B cell (primary cell): ENCODE measurements around the gene TOP2B. TPM values are rescaled to one million over a fixed set of nuclear protein-coding genes. Genes with fewer than 3 reads are reported as not detected.

ENCODE experiments used
- ATAC-seq: fragments of 200-7000 bp; cut with Tn5 transposase; one replicate; pipeline ENCODE4 v1.10.0; 2021; ENCODE audit warnings: low read depth, mild to moderate bottlenecking, moderate number of reproducible peaks, moderate library complexity
- CTCF ChIA-PET: fragments of 350-600 bp; sonication (Branson Sonifier 250); formaldehyde crosslinking; loops from one replicate; lab custom pipeline; 2021; ENCODE audit warnings: antibody characterized with exemption, inconsistent platforms; lab: Charles Lee
- POLR2A ChIA-PET: fragments of 350-600 bp; sonication (Branson Sonifier 250); formaldehyde crosslinking; loops from one replicate; lab custom pipeline; 2021; ENCODE audit warnings: antibody characterized with exemption; lab: Charles Lee
- DNase-seq: peaks from one replicate; pipeline ENCODE4 v3.0.0; 2013
- H2AFZ ChIP-seq: 2 replicates; pipeline ENCODE4 v1.6.1; 2012; ENCODE audit warnings: mild to moderate bottlenecking, low read depth, low read length; ENCODE audit not compliant: insufficient read depth, poor library complexity, severe bottlenecking
- H3K27ac ChIP-seq, 2 donors: 1 replicate in 1 of 2; 2 replicates in 1 of 2; pipeline ENCODE4 v1.5.1; 2012 to 2013; ENCODE audit warnings: low read length in 2 of 2, mild to moderate bottlenecking in 2 of 2, moderate library complexity in 1 of 2
- H3K27me3 ChIP-seq, 4 experiments: fragments of 200-600 bp in 1 of 4; sonication (generic) in 1 of 4; replicated peaks in 1 of 4; 1 replicate in 2 of 4; 2 replicates in 2 of 4; pipeline versions ENCODE4 v1.6.1 to v1.7.0; 2013 to 2016; ENCODE audit warnings: low read length in 3 of 4, mild to moderate bottlenecking in 2 of 4, mixed read lengths in 1 of 4, moderate library complexity in 1 of 4; ENCODE audit not compliant: insufficient read depth in 4 of 4, control insufficient read depth in 3 of 4; ENCODE audit errors: control extremely low read depth in 1 of 4
- H3K36me3 ChIP-seq, 2 experiments: replicated peaks in 1 of 2; 1 replicate in 1 of 2; 2 replicates in 1 of 2; pipeline versions ENCODE4 v1.6.1 to v1.7.1; 2013; ENCODE audit warnings: low read length in 1 of 2; ENCODE audit not compliant: insufficient read depth in 2 of 2, control insufficient read depth in 1 of 2; ENCODE audit errors: control extremely low read depth in 1 of 2, extremely low read depth in 1 of 2
- H3K4me1 ChIP-seq, 2 donors: fragments of 200-600 bp in 1 of 2; sonication (generic) in 1 of 2; 1 replicate in 1 of 2; 2 replicates in 1 of 2; pipeline versions ENCODE4 v1.5.1 to v1.6.1; 2013 to 2017; ENCODE audit warnings: low read length in 2 of 2; ENCODE audit not compliant: control insufficient read depth in 2 of 2, insufficient read depth in 2 of 2
- H3K4me2 ChIP-seq: replicated peaks from 2 replicates; pipeline ENCODE3; 2012; ENCODE audit warnings: mild to moderate bottlenecking, low read depth, low read length; ENCODE audit not compliant: poor library complexity, severe bottlenecking
- H3K4me3 ChIP-seq, 5 experiments: fragments of 200-600 bp in 1 of 5; sonication (generic) in 1 of 5; 1 replicate in 3 of 5; 2 replicates in 2 of 5; pipeline versions ENCODE4 v1.5.1 to v1.7.0; 2011 to 2016; ENCODE audit warnings: low read length in 4 of 5, mild to moderate bottlenecking in 4 of 5, low read depth in 2 of 5, control low read depth in 1 of 5, moderate library complexity in 1 of 5; ENCODE audit not compliant: insufficient read depth in 1 of 5; ENCODE audit errors: control extremely low read depth in 1 of 5, extremely low read depth in 1 of 5
- H3K79me2 ChIP-seq: fragments of 200-600 bp; sonication (generic); one replicate; pipeline ENCODE4 v1.6.0; 2016; ENCODE audit warnings: low read length; ENCODE audit not compliant: control insufficient read depth, insufficient read depth
- H3K9ac ChIP-seq: fragments of 200-600 bp; sonication (generic); 2 replicates; pipeline ENCODE4 v1.6.1; 2017; ENCODE audit warnings: mild to moderate bottlenecking, low read length, moderate library complexity
- H3K9me3 ChIP-seq, 3 donors: one replicate each; pipeline versions ENCODE4 v1.6.1 to v1.7.1; 2013; ENCODE audit warnings: low read length in 2 of 3; ENCODE audit not compliant: control insufficient read depth in 2 of 3, insufficient read depth in 1 of 3; ENCODE audit errors: control extremely low read depth in 1 of 3
- H4K20me1 ChIP-seq: 2 replicates; pipeline ENCODE4 v1.6.0; 2012; ENCODE audit warnings: mild to moderate bottlenecking, low read length; ENCODE audit not compliant: insufficient read depth, control insufficient read depth, poor library complexity, severe bottlenecking
- H3K27ac Mint-ChIP-seq: one replicate; pipeline ENCODE4 v1.8.0; 2021; ENCODE audit warnings: mixed read lengths
- H3K27me3 Mint-ChIP-seq: one replicate; pipeline ENCODE4 v1.8.0; 2021; ENCODE audit warnings: mixed read lengths
- H3K4me1 Mint-ChIP-seq: one replicate; pipeline ENCODE4 v1.8.0; 2021; ENCODE audit warnings: mixed read lengths
- H3K4me3 Mint-ChIP-seq: one replicate; pipeline ENCODE4 v1.8.0; 2021; ENCODE audit warnings: mixed read lengths
- H3K9me3 Mint-ChIP-seq: one replicate; pipeline ENCODE4 v1.8.0; 2022; ENCODE audit warnings: mixed read lengths; ENCODE audit not compliant: insufficient read depth
- EZH2 ChIP-seq: IDR thresholded peaks from 2 replicates; pipeline ENCODE4 v1.6.1; 2012; ENCODE audit warnings: borderline replicate concordance, low read depth, mild to moderate bottlenecking, moderate library complexity, low read length; ENCODE audit not compliant: insufficient read depth, poor library complexity, severe bottlenecking
- WGBS: methylation state at CpG from one replicate; pipeline ENCODE4 v1.1.5; 2013; ENCODE audit warnings: missing lambda C conversion rate; ENCODE audit not compliant: insufficient coverage; 5-methylcytosine and 5-hydroxymethylcytosine counted together
- intact Hi-C: fragments of 100-400 bp; cut with micrococcal nuclease; formaldehyde crosslinking; loops from one replicate; pipeline ENCODE4 v1.10.0; 2022
- polyA plus RNA-seq: library from polyadenylated mRNA; depleted of rRNA; stranded (reverse); fragments of >200 nt; gene quantifications from 2 replicates; pipeline ENCODE4 v1.2.3, GENCODE V29; 2012
- total RNA-seq, 2 donors: library from RNA; stranded (reverse); fragments of 120-200 nt in 1 of 2; gene quantifications; 1 replicate in 1 of 2; 2 replicates in 1 of 2; pipeline versions ENCODE4 v1.2.3 to v1.2.4, GENCODE V29; 2013 to 2022
- TF ChIP-seq, protein P1 (sequence below): fragments of 200-600 bp; IDR thresholded peaks from one replicate; pipeline ENCODE4 v1.8.0; 2022; ENCODE audit warnings: antibody characterized with exemption, mild to moderate bottlenecking

TOP2B gene
- total and polyA plus RNA-seq, 2 donors (not counting 1 experiment from before 2014, with no cell fraction given) = 22.2 to 149 TPM

- Histone ChIP-seq H4K20me1 (no peaks in the 10 kb centered on the region), H3K27ac (no peak overlapping the region), H3K27me3 (no peaks in the 10 kb centered on the region), H3K9ac (no peak overlapping the region), H3K36me3 (peaks cover 5 to 65% of the 10 kb centered on the region in 2 experiments), H2AFZ (no peak overlapping the region), H3K9me3 (no peaks in the 10 kb centered on the region), H3K4me1 (no peaks in the 10 kb centered on the region), H3K79me2 (peaks cover 5% of the 10 kb centered on the region), H3K4me3 (no peak overlapping the region), H3K4me2 (no peak overlapping the region)
- Mint-ChIP-seq H3K4me1 (no peaks in the 10 kb centered on the region), H3K9me3 (no peaks in the 10 kb centered on the region), H3K27ac (no peak overlapping the region), H3K4me3 (no peak overlapping the region), H3K27me3 (no peaks in the 10 kb centered on the region)
- ChIA-PET POLR2A (no interaction called here), CTCF (interaction anchor here (1.4 kb wide), 1 partner anchor 237 kb away, joined by 3 read pairs; no protein-coding TSS in a partner anchor)
- no peak for DNase-seq
- intact Hi-C loops = no loop called here
- TF ChIP-seq, protein P1, sequence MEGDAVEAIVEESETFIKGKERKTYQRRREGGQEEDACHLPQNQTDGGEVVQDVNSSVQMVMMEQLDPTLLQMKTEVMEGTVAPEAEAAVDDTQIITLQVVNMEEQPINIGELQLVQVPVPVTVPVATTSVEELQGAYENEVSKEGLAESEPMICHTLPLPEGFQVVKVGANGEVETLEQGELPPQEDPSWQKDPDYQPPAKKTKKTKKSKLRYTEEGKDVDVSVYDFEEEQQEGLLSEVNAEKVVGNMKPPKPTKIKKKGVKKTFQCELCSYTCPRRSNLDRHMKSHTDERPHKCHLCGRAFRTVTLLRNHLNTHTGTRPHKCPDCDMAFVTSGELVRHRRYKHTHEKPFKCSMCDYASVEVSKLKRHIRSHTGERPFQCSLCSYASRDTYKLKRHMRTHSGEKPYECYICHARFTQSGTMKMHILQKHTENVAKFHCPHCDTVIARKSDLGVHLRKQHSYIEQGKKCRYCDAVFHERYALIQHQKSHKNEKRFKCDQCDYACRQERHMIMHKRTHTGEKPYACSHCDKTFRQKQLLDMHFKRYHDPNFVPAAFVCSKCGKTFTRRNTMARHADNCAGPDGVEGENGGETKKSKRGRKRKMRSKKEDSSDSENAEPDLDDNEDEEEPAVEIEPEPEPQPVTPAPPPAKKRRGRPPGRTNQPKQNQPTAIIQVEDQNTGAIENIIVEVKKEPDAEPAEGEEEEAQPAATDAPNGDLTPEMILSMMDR = no peak
- TF ChIP-seq EZH2 = no peak
- no peak for ATAC-seq
- WGBS = no CpG with 5 or more reads among the region's 5 CpGs
Measured at GRCh38 chr3:25620493-25620892, 44.2 kb downstream of the TOP2B start.

- Histone ChIP-seq H3K4me1 (no peaks in the 10 kb centered on the region), H3K9me3 (no peaks in the 10 kb centered on the region), H3K36me3 (peaks cover 3 to 58% of the 10 kb centered on the region in 2 experiments), H3K9ac (no peak overlapping the region), H3K27ac (no peak overlapping the region), H3K27me3 (no peaks in the 10 kb centered on the region), H4K20me1 (no peaks in the 10 kb centered on the region), H3K4me3 (no peak overlapping the region), H2AFZ (no peak overlapping the region), H3K79me2 (peaks cover 5% of the 10 kb centered on the region), H3K4me2 (no peak overlapping the region)
- Mint-ChIP-seq H3K9me3 (no peaks in the 10 kb centered on the region), H3K27me3 (no peaks in the 10 kb centered on the region), H3K4me3 (no peak overlapping the region), H3K4me1 (no peaks in the 10 kb centered on the region), H3K27ac (no peak overlapping the region)
- ATAC-seq (no peak), DNase-seq (no peak)
- TF ChIP-seq, protein P1 = no peak
- TF ChIP-seq EZH2 = no peak
- intact Hi-C loops = no loop called here
- POLR2A ChIA-PET = no interaction called here
- CTCF ChIA-PET = interaction anchor here (1.4 kb wide), 1 partner anchor 238 kb away, joined by 3 read pairs; no protein-coding TSS in a partner anchor
Measured at GRCh38 chr3:25619382-25619781, 45.3 kb downstream of the TOP2B start.
